Midbrain (tissue), 1 donor: Measurements from ENCODE around the gene GINS3.
A peak's percentile ranks its signal among the peaks of the same experiment; 100 is the strongest.

Experiments
- DNase-seq: peaks from one replicate; lab custom pipeline; 2025; lab: John Stamatoyannopoulos, UW

The GINS3 gene

GRCh38 chr16:58392215-58393137 is at the start of gene GINS3:
Gene GINS3 (plus strand): TSS chr16:58392471. CDS start chr16:58392602, 131 bp downstream.
- DNase-seq, result peak; percentile 91

DNA sequence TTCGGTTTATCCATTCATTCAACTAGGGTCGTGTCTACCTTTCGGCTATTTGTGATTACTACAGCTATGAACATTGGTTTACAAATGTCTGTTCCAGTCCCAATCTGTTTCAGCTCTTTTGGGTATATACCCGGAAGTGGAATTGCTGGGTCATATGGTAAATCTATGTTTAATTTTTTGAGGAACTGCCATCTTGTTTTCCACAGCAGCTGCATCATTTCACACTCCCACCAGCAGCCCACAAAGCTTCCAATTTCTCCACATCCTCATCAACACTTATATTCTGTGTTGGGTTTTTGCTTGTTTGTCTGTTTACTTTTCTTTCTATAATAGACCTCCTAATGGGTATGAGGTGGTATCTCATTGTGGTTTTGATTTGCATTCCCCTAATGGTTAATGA is 48.7 kb upstream of the GINS3 start:
- no peak for DNase-seq

DNA sequence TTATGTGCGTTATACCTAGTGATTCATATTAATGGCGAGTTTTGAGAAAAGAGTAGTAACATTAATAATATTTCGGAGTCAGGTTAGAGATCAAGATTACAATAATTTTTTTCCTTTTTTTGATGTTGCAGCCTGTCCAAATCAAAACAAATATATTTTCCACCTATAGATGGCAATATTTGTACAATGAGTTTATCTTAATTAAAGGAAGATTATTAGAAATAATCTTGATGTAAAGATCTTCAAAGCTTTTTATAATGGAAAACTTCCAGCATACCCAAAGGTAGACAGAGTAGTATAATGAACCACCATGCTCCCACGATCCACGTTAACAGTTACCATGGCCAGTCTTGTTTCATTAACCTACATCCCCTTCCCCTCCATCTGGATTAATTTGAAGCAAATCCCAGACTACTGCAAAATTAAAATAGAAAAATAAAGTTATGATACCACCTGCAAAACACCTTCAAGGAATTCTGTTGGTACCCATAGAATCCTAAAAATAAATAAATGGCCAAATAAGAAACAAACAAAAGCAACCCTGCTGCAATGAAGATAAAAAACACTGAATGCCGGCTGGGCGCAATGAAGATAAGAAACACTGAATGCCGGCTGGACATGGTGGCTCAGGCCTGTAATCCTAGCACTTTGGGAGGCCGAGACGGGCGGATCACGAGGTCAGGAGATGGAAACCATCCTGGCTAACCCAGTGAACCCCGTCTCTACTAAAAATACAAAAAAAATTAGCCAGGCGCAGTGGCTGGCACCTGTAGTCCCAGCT is 46.5 kb upstream of the GINS3 start:
- DNase-seq, result no peak

GRCh38 chr16:58346831-58347371 is 45.4 kb upstream of the GINS3 start:
- no peak for DNase-seq

DNA sequence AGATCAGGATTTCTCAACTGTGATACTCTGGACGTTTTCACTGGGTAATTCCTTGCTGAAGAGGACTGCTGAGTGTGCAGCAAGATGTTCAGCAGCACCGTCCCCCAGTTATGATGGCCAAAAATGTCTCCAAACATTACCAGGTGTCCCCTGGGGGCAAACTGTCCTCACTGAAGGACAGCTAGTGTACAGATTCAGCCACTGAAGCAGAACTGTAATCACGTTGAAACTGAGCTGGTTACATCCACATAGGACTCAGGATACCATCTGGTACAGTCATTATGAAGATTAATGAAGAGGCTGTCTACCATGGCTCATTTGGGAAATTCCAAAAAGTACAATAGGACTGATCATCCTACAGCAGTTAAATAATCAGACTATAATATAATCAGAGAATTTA is 43.3 kb upstream of the GINS3 start:
- DNase-seq, result no peak

DNA sequence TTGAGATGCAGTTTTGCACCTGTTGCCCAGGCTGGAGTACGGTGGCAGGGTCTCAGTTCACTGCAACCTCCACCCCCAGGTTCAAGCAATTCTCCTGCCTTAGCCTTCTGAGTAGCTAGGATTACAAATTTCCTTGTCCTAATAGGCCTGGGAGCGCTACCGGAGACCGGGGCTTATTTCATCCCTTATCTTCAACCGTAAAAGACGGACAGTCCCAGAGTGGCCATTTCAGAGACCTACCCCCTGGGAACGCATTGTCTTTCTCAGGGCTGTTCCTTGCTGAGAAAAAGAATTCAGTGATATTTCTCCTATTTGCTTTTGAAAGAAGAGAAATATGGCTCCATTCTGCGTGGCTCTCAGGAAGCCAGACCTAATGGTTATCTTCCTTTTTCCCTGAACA is 39.6 kb upstream of the GINS3 start:
- no peak for DNase-seq

GRCh38 chr16:58360041-58360634 is 32.1 kb upstream of the GINS3 start:
- no peak for DNase-seq

- DNase-seq, result no peak
These were observed 30.5 kb upstream of the GINS3 start for GRCh38 chr16:58361726-58362125.

- no peak for DNase-seq
These were observed 28.4 kb upstream of the GINS3 start for GRCh38 chr16:58363746-58364393.

- no peak for DNase-seq
These were observed 26.6 kb upstream of the GINS3 start for GRCh38 chr16:58365623-58366022.

GRCh38 chr16:58366247-58367031 is 25.8 kb upstream of the GINS3 start:
- DNase-seq, result no peak

GRCh38 chr16:58367252-58367651 is 25.0 kb upstream of the GINS3 start:
- DNase-seq, result no peak

- no peak for DNase-seq
These were observed 20.4 kb upstream of the GINS3 start for GRCh38 chr16:58371841-58372240.

GRCh38 chr16:58375386-58375785 is 16.9 kb upstream of the GINS3 start:
- DNase-seq, result no peak

- DNase-seq, result no peak
These were observed 14.3 kb upstream of the GINS3 start for GRCh38 chr16:58377932-58378331.

DNA sequence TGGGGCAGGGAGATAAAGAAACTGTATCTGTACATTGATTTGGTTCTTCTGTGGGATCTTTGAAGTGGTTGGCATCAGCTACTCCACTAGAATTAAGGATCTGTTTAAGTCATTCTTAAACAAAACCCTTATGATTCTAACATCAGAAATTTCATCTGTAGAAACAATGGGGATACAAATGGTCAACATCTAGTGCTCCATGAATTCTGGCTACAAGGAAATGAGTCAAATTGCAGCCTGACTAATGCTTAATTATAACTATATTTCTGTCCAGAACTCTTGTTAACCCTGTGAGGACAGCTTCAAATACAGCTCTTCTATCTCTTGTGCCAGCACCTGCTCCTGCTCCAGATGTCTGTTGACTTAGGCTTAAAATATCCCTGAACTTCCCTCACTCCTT is 13.9 kb upstream of the GINS3 start:
- DNase-seq, result no peak

DNA sequence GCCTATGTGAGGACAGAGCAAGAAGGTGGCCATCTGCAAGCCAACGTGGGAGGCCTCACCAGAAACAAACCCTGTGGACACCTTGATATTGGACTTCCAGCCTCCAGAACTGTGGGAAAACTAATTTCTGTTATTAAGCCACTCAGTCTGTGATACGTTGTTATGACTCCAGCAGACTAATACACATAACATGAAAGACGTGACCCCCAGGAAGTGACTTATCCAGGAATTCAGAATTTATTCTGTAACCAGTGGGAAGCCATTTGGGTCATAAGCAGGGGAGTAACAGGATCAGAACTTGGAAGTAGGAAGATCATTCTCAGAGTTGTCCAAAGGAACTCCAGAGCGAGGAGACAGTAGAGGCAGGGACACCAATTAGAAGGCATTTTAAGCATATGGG is 12.5 kb upstream of the GINS3 start:
- no peak for DNase-seq

DNA sequence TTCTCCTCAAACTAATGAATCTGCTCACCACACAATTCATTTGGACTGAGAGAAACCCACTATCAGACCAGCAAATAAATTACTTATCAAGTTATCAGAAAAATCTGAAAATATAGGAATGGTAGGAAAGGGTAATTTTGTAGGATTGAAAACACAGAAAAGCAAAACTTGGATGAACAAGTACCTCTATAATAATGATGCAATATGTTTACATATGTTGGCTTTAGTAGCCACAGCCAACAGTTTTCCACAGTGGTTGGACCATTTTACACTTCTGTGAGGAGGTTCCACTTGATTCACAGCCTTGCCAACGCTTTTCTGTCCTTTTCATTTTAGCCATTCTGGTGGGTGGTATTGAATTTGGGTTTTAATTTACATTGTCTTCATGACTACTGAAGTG is 10.6 kb upstream of the GINS3 start:
- DNase-seq, result no peak

GRCh38 chr16:58384437-58385055 is 7.7 kb upstream of the GINS3 start:
- no peak for DNase-seq

- DNase-seq, result no peak
These were observed 7.0 kb upstream of the GINS3 start for GRCh38 chr16:58385218-58385773.
